Kidney (tissue), 14 donors: ENCODE results near the gene NECAB3. TPM values are rescaled to one million over a fixed set of nuclear protein-coding genes. Genes with fewer than 3 reads are reported as not detected.
"Not testable (repeated sequence)": the region's sequence is repeated elsewhere in the genome, so short reads cannot be mapped to it uniquely, and the experiment has no call there.

ENCODE experiments used
- DNase-seq, 5 donors: peaks; one replicate each; pipeline ENCODE4 v3.0.0-alpha.2; 2013 to 2020
- FAIRE-seq: peaks from 2 replicates; lab custom pipeline; 2012; peaks lifted over from hg19 to GRCh38; lab: Jason Lieb, UNC
- H3K27ac ChIP-seq, 2 donors: one replicate each; pipeline ENCODE4 v1.7.0; 2013; ENCODE audit warnings: low read depth in 2 of 2, low read length in 2 of 2, inconsistent platforms in 1 of 2
- H3K27me3 ChIP-seq: one replicate; pipeline ENCODE4 v1.7.1; 2013; ENCODE audit warnings: low read length, inconsistent platforms; ENCODE audit not compliant: control insufficient read depth, insufficient read depth
- H3K36me3 ChIP-seq, 3 donors: one replicate each; pipeline versions ENCODE4 v1.7.0 to v1.7.1; 2013; ENCODE audit warnings: low read length in 3 of 3, control low read depth in 1 of 3, inconsistent platforms in 1 of 3; ENCODE audit not compliant: insufficient read depth in 3 of 3, control insufficient read depth in 2 of 3
- H3K4me1 ChIP-seq, 3 donors: one replicate each; pipeline versions ENCODE4 v1.7.0 to v1.7.1; 2013; ENCODE audit warnings: low read length in 3 of 3, inconsistent platforms in 1 of 3, low read depth in 1 of 3; ENCODE audit not compliant: control insufficient read depth in 2 of 3, insufficient read depth in 2 of 3
- H3K4me3 ChIP-seq, 3 donors: one replicate each; pipeline versions ENCODE4 v1.7.0 to v1.8.1; 2013; ENCODE audit warnings: low read length in 3 of 3, control low read depth in 1 of 3, inconsistent platforms in 1 of 3
- H3K9ac ChIP-seq, 3 donors: one replicate each; pipeline versions ENCODE4 v1.7.0 to v1.7.1; 2013; ENCODE audit warnings: low read length in 3 of 3, control low read depth in 1 of 3, inconsistent platforms in 1 of 3
- H3K9me3 ChIP-seq, 3 donors: one replicate each; pipeline versions ENCODE4 v1.7.0 to v1.7.1; 2013; ENCODE audit warnings: low read length in 3 of 3, control low read depth in 1 of 3, inconsistent platforms in 1 of 3; ENCODE audit not compliant: control insufficient read depth in 2 of 3, insufficient read depth in 1 of 3
- CTCF ChIP-seq: IDR thresholded peaks from 3 replicates; pipeline ENCODE4 v1.5.1; 2012; ENCODE audit warnings: mild to moderate bottlenecking, moderate library complexity, borderline replicate concordance; ENCODE audit not compliant: insufficient read depth; ENCODE audit errors: extremely low read depth
- intact Hi-C: fragments of 100-400 bp; cut with DNase I; formaldehyde crosslinking; loops from one replicate; pipeline ENCODE4 v1.11.1; 2022
- polyA plus RNA-seq: library from polyadenylated mRNA; stranded (reverse); fragments of 350-450 nt; fragmentation: Illumina TruSeq; extraction: RNeasy Lipid Tissue Mini Kit (QIAGEN cat#74804); gene quantifications from one replicate; pipeline ENCODE4 v1.2.3, GENCODE V29; 2014; ENCODE audit warnings: low read depth, low replicate concordance; ENCODE audit not compliant: insufficient read depth
- total RNA-seq: library from RNA; stranded (reverse); fragmentation: NEBNext Ultra II Directional; extraction: Animal tissue kit (Norgen Biotek cat#: 25700); gene quantifications from one replicate; pipeline ENCODE4 v1.2.1, GENCODE V29; 2021
- donor health status: control.
- donor health status: control.
- donor health status: control.
- donor health status: control.
- donor health status: control.
- donor health status: DM: yes; HTN: yes; CAD: no.
- donor health status: Normal renal cell carcinoma (clear cell type).

NECAB3 gene
- total and polyA plus RNA-seq, 2 donors from 2014 or later, result 19.7 to 35.6 TPM

- no peak for TF ChIP-seq CTCF
- Histone ChIP-seq H3K4me3 (no peak overlapping the region), H3K36me3 (peaks cover 14 to 44% (median 32%) of the 10 kb centered on the region in 3 donors), H3K9me3 (no peaks in the 10 kb centered on the region), H3K27me3 (no peaks in the 10 kb centered on the region), H3K27ac (no peak overlapping the region), H3K9ac (no peak overlapping the region), H3K4me1 (no peaks in the 10 kb centered on the region)
- intact Hi-C loops, result no loop called here
- DNase-seq (no peak), FAIRE-seq (no peak)
Measured at GRCh38 chr20:33640287-33640686, 33.9 kb downstream of the NECAB3 start.

GRCh38 chr20:33636776-33637175 is 37.5 kb downstream of the NECAB3 start:
- H3K36me3 ChIP-seq, result peaks cover 12 to 28% (median 24%) of the 10 kb centered on the region in 3 donors
- no peak for FAIRE-seq
- H3K27me3 ChIP-seq, result no peaks in the 10 kb centered on the region
- H3K4me3 ChIP-seq, result no peak overlapping the region
- no peaks in the 10 kb centered on the region for H3K4me1 ChIP-seq
- H3K9me3 ChIP-seq, result no peaks in the 10 kb centered on the region
- H3K27ac ChIP-seq, result no peak overlapping the region
- no peak overlapping the region for H3K9ac ChIP-seq
- TF ChIP-seq CTCF, result no peak
- DNase-seq, result no peak
- intact Hi-C loops, result no loop called here

- Histone ChIP-seq H3K4me1 (no peaks in the 10 kb centered on the region), H3K36me3 (peaks cover 12 to 29% (median 27%) of the 10 kb centered on the region in 3 donors), H3K4me3 (no peak overlapping the region), H3K9me3 (no peaks in the 10 kb centered on the region), H3K27me3 (no peaks in the 10 kb centered on the region), H3K27ac (no peak overlapping the region), H3K9ac (no peak overlapping the region)
- TF ChIP-seq CTCF, result no peak
- intact Hi-C loops, result no loop called here
- DNase-seq, result no peak
- FAIRE-seq, result no peak
Measured at GRCh38 chr20:33635341-33635740, 38.9 kb downstream of the NECAB3 start.

GRCh38 chr20:33631910-33632309 is 42.3 kb downstream of the NECAB3 start:
- intact Hi-C loops, H3K27me3 ChIP-seq, H3K9ac ChIP-seq, H3K4me3 ChIP-seq, H3K27ac ChIP-seq, DNase-seq, H3K9me3 ChIP-seq, H3K4me1 ChIP-seq, FAIRE-seq: not testable (repeated sequence)
- peaks cover 7 to 34% (median 20%) of the 10 kb centered on the region in 3 donors for H3K36me3 ChIP-seq
